Tibial artery (tissue), 4 donors: ENCODE measurements around the gene KLHL40.

Source experiments
- DNase-seq, 2 donors: peaks; one replicate each; pipeline ENCODE4 v3.0.0-alpha.2; 2019
- H3K27ac ChIP-seq, 2 donors: fragments of 200-600 bp; sonication (generic) in 1 of 2; 1 replicate in 1 of 2; 2 replicates in 1 of 2; pipeline ENCODE4 v1.5.1; 2018 to 2019; ENCODE audit warnings: mild to moderate bottlenecking in 1 of 2
- H3K27me3 ChIP-seq, 2 donors: fragments of 200-600 bp; sonication (generic) in 1 of 2; one replicate each; pipeline versions ENCODE4 v1.5.1 to v1.6.0; 2016 to 2019
- H3K36me3 ChIP-seq, 3 donors: fragments of 200-600 bp; sonication (generic) in 2 of 3; one replicate each; pipeline ENCODE4 v1.5.1; 2016 to 2019; ENCODE audit warnings: mild to moderate bottlenecking in 2 of 3
- H3K4me1 ChIP-seq, 4 donors: fragments of 200-600 bp; sonication (generic) in 2 of 4; 1 replicate in 3 of 4; 2 replicates in 1 of 4; pipeline ENCODE4 v1.5.1; 2016 to 2019
- H3K4me3 ChIP-seq, 2 donors: fragments of 200-600 bp; sonication (generic) in 1 of 2; 1 replicate in 1 of 2; 2 replicates in 1 of 2; pipeline ENCODE4 v1.5.1; 2018 to 2019; ENCODE audit warnings: mild to moderate bottlenecking in 2 of 2
- H3K9me3 ChIP-seq, 3 donors: fragments of 200-600 bp; sonication (generic) in 1 of 3; one replicate each; pipeline ENCODE4 v1.5.1; 2016 to 2019
- intact Hi-C: fragments of 100-400 bp; cut with DNase I; formaldehyde crosslinking; loops from one replicate; pipeline ENCODE4 v1.15.0; 2023; ENCODE audit warnings: low total_unique reads
- TF ChIP-seq, protein P1 (sequence below), 2 experiments: fragments of 200-600 bp in 1 of 2; fragments of 450-650 bp in 1 of 2; IDR thresholded peaks; one replicate each; pipeline ENCODE4 v1.5.1; 2017 to 2019; ENCODE audit warnings: antibody characterized with exemption in 2 of 2, mild to moderate bottlenecking in 1 of 2, moderate library complexity in 1 of 2

The KLHL40 gene

DNA sequence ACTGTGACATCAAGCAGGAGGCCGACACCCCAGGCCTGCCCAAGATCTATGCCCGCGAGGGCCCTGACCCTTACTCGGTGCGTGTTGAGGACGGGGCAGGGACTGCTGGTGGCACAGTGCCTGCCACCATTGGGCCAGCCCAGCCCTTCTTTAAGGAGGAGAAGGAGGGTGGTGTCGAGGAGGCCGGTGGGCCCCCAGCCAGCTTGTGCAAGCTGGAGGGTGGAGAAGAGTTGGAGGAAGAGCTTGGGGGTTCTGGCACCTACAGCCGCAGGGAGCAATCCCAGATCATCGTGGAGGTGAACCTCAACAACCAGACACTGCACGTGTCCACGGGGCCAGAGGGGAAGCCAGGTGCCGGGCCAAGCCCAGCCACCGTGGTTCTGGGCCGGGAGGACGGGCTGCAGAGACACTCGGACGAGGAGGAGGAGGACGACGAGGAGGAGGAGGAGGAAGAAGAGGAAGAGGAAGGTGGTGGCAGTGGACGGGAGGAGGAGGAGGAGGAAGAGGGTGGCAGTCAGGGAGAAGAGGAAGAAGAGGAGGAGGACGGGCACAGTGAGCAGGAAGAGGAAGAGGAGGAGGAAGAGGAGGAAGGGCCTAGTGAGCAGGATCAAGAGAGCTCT is 26.5 kb upstream of the KLHL40 start:
- TF ChIP-seq, protein P1, sequence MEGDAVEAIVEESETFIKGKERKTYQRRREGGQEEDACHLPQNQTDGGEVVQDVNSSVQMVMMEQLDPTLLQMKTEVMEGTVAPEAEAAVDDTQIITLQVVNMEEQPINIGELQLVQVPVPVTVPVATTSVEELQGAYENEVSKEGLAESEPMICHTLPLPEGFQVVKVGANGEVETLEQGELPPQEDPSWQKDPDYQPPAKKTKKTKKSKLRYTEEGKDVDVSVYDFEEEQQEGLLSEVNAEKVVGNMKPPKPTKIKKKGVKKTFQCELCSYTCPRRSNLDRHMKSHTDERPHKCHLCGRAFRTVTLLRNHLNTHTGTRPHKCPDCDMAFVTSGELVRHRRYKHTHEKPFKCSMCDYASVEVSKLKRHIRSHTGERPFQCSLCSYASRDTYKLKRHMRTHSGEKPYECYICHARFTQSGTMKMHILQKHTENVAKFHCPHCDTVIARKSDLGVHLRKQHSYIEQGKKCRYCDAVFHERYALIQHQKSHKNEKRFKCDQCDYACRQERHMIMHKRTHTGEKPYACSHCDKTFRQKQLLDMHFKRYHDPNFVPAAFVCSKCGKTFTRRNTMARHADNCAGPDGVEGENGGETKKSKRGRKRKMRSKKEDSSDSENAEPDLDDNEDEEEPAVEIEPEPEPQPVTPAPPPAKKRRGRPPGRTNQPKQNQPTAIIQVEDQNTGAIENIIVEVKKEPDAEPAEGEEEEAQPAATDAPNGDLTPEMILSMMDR (IDR thresholded peaks at IDR 0.05) = no peak
- DNase-seq = peak in 1 of 2 donors; percentile 67
- H3K27ac ChIP-seq = peak overlapping the region; percentile 95 to 99

DNA sequence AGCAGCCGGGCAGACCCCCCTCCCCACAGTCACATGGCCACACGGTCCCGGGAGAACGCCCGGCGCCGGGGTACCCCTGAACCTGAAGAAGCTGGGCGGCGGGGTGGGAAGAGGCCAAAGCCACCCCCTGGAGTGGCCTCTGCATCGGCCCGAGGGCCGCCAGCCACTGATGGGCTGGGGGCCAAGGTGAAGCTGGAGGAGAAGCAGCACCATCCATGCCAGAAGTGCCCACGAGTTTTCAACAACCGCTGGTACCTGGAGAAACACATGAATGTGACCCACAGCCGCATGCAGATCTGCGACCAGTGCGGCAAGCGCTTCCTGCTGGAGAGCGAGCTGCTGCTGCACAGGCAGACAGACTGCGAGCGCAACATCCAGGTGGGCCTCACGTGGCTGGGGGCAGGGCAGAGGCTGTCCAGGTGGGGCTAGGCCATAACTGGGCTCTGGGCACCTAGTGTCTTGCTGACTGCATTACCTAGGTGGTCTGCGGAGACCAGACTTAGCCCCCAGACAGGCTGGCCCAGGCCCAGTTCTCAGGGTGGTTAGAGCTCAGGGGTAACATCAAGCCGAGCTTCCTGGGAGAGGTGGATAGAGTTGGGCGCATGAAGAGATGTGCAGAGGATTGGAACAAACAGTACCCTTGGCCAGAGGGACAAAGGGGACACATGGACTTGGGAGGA is 25.7 kb upstream of the KLHL40 start:
- peaks cover 10 to 71% (median 28%) of the 10 kb centered on the region in 3 donors for H3K36me3 ChIP-seq
- TF ChIP-seq, protein P1 (IDR thresholded peaks at IDR 0.05) = no peak
- peak in 1 of 2 donors; percentile 65 for DNase-seq
- H3K27ac ChIP-seq = peak overlapping the region; percentile 95 to 99
- no peak overlapping the region for H3K4me3 ChIP-seq
- peaks cover 0 to 49% (median 41%) of the 10 kb centered on the region in 4 donors for H3K4me1 ChIP-seq
- no peaks in the 10 kb centered on the region for H3K9me3 ChIP-seq
- intact Hi-C loops = no loop called here
- no peaks in the 10 kb centered on the region for H3K27me3 ChIP-seq

More for the DNA sequence above, 26.5 kb upstream of the KLHL40 start:
- intact Hi-C loops = no loop called here
- Histone ChIP-seq H3K27me3 (no peaks in the 10 kb centered on the region), H3K36me3 (peaks cover 10 to 64% (median 28%) of the 10 kb centered on the region in 3 donors), H3K4me1 (peaks cover 0 to 49% (median 41%) of the 10 kb centered on the region in 4 donors), H3K9me3 (no peaks in the 10 kb centered on the region), H3K4me3 (no peak overlapping the region)

DNA sequence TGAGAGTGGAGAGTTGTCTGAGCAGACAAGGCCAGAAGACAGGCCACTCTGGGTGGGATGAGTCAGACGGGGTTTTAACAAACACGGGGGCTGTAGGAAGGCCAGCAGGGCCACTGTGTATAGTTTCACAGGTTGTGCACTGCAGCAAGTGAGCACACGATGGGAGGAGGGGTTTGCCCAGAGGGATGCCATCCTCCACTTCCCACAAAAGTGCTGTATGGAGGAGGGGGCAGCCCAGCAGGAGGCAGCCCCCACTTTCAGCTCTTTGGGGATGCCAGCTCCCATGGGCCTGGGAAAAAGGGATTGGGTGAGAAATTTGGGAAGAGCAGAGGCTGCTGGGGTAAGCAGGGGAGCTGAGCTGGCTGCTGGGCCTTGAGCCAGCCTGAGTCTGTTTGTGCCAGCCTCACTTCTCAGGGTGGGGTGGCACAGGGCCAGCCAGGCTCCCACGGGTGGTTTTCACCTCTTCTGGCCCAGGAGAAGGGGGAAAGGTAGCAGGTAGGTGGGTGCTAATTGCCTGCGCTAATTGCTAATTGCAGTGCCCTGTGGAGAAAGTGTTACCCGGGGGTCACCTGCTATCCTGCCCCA is 25.1 kb upstream of the KLHL40 start:
- Histone ChIP-seq H3K4me1 (peaks cover 0 to 47% (median 39%) of the 10 kb centered on the region in 4 donors), H3K4me3 (no peak overlapping the region), H3K9me3 (no peaks in the 10 kb centered on the region), H3K27ac (peak overlapping the region; percentile 95 to 99), H3K36me3 (peaks cover 10 to 72% (median 28%) of the 10 kb centered on the region in 3 donors), H3K27me3 (no peaks in the 10 kb centered on the region)
- peak in 1 of 2 donors; percentile 70 for DNase-seq
- intact Hi-C loops = no loop called here
- TF ChIP-seq, protein P1 (IDR thresholded peaks at IDR 0.05) = no peak

DNA sequence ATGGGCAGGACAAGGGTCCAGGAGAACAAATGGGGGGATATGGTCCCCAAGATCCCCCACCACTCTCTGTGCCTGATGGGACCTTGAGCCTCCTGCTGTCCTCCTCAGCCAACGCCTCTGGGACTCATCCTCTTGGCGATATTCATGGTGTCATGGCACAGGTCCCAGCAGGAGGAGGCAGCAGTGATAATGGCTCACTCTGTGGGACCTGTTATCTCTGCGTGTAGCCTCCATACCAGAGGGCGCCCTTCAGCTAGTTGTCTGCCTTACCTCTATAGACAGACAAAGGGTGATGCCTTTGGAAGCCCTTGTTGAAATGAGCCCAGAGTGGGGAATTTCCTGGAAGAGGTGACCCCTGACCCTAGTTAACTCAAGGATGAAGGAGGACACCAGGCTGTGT is 24.4 kb upstream of the KLHL40 start:
- no peak for DNase-seq
- Histone ChIP-seq H3K36me3 (peaks cover 10 to 72% (median 28%) of the 10 kb centered on the region in 3 donors), H3K4me1 (peaks cover 0 to 47% (median 39%) of the 10 kb centered on the region in 4 donors), H3K27ac (peak overlapping the region; percentile 95 to 99), H3K4me3 (no peak overlapping the region), H3K27me3 (no peaks in the 10 kb centered on the region), H3K9me3 (no peaks in the 10 kb centered on the region)
- intact Hi-C loops = no loop called here
- TF ChIP-seq, protein P1 (IDR thresholded peaks at IDR 0.05) = no peak

DNA sequence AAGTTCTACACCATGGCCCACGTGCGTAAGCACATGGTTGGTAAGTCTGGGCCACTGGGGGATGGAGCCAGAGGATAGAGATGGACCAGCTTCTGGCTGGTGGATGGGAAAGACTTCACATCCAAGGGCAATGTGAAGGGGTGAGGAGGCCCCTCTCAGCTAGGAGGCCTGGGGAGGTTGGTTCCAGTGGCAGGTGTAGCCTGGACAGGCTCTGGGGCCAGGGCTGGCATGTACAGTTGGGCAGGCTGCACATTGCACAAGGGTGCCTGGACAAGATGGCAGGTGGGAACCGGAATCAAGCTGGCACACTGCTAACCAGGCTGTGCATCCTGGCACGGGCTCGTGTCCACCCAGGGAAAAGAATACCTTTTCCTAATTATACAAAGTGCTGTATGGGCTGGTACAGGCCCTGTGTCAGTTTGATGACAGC is 23.7 kb upstream of the KLHL40 start:
- intact Hi-C loops = no loop called here
- Histone ChIP-seq H3K4me1 (peaks cover 0 to 47% (median 39%) of the 10 kb centered on the region in 4 donors), H3K36me3 (peaks cover 10 to 72% (median 28%) of the 10 kb centered on the region in 3 donors), H3K4me3 (no peak overlapping the region), H3K9me3 (no peaks in the 10 kb centered on the region), H3K27ac (peak overlapping the region; percentile 95 to 99), H3K27me3 (no peaks in the 10 kb centered on the region)
- TF ChIP-seq, protein P1 (IDR thresholded peaks at IDR 0.05) = no peak
- no peak for DNase-seq
